Calu3 (cell line): Measurements from ENCODE around the gene BARHL1. TPM values are rescaled to one million over a fixed set of nuclear protein-coding genes. Genes with fewer than 3 reads are reported as not detected.

Experiments
- BruUV-seq: library from RNA; stranded (reverse); fragments of 400-500 nt; replicated peaks from 2 replicates; lab custom pipeline; 2021; lab: Mats Ljungman, UMichigan
- CTCF ChIA-PET: fragments of 300-600 bp; sonication (Branson Sonifier 250); formaldehyde crosslinking; loops from one replicate; lab custom pipeline; 2022; ENCODE audit warnings: antibody characterized with exemption; lab: Charles Lee
- DNase-seq: peaks from one replicate; pipeline ENCODE4 v3.0.0; 2022
- H3K27ac Mint-ChIP-seq: one replicate; pipeline ENCODE4 v1.8.0; 2022; ENCODE audit warnings: mixed read lengths; ENCODE audit not compliant: unreplicated experiment
- H3K27me3 Mint-ChIP-seq: one replicate; pipeline ENCODE4 v1.8.0; 2022; ENCODE audit warnings: mixed read lengths; ENCODE audit not compliant: unreplicated experiment
- H3K36me3 Mint-ChIP-seq: one replicate; pipeline ENCODE4 v1.8.0; 2022; ENCODE audit warnings: mild to moderate bottlenecking, moderate library complexity, mixed read lengths; ENCODE audit not compliant: insufficient read depth, unreplicated experiment
- H3K4me1 Mint-ChIP-seq: one replicate; pipeline ENCODE4 v1.8.0; 2022; ENCODE audit warnings: mild to moderate bottlenecking, low read depth, mixed read lengths; ENCODE audit not compliant: unreplicated experiment
- H3K4me3 Mint-ChIP-seq: one replicate; pipeline ENCODE4 v1.8.0; 2022; ENCODE audit warnings: mild to moderate bottlenecking, low read depth, moderate library complexity, mixed read lengths; ENCODE audit not compliant: unreplicated experiment
- H3K9me3 Mint-ChIP-seq: one replicate; pipeline ENCODE4 v1.8.0; 2022; ENCODE audit warnings: low read depth, mixed read lengths; ENCODE audit not compliant: unreplicated experiment
- intact Hi-C: fragments of 100-400 bp; cut with micrococcal nuclease; formaldehyde crosslinking; loops from one replicate; pipeline ENCODE4 v1.10.0; 2022; ENCODE audit not compliant: unreplicated experiment
- total RNA-seq: library from RNA; stranded (reverse); gene quantifications from 2 replicates; pipeline ENCODE4 v1.2.3, GENCODE V29; 2022
- TF ChIP-seq, protein P1 (sequence below): fragments of 200-600 bp; IDR thresholded peaks from one replicate; pipeline ENCODE4 v1.8.0; 2022; ENCODE audit warnings: antibody characterized with exemption; ENCODE audit not compliant: unreplicated experiment

Gene BARHL1
- total RNA-seq, 1 experiment from 2014 or later = not detected

DNA sequence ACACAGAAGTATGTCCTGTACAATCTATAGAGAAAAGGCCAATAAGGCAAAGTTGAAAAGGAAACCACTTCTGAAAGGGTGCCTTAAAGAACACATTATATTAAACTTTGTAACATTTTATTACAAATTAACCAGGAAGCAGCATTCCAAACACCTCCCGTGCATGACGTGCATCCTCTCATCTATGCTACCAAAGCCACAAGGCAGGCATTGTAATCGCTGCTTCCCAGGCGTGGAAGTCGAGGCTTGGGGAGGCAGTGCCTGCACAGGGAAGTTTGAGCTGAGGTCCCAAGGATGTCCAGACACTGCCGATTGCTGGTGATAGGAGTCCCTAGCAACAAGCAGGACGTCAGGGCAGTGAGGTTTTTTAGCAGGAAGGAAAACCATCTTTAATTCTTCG lies 44.3 kb upstream of the BARHL1 start:
- peaks cover 30% of the 10 kb centered on the region for H3K36me3 Mint-ChIP-seq
- no peaks in the 10 kb centered on the region for H3K9me3 Mint-ChIP-seq
- peak overlapping the region; percentile 98 for H3K27ac Mint-ChIP-seq
- peak overlapping the region; percentile 26 for H3K4me3 Mint-ChIP-seq
- BruUV-seq = no TSS peak
- TF ChIP-seq, protein P1, sequence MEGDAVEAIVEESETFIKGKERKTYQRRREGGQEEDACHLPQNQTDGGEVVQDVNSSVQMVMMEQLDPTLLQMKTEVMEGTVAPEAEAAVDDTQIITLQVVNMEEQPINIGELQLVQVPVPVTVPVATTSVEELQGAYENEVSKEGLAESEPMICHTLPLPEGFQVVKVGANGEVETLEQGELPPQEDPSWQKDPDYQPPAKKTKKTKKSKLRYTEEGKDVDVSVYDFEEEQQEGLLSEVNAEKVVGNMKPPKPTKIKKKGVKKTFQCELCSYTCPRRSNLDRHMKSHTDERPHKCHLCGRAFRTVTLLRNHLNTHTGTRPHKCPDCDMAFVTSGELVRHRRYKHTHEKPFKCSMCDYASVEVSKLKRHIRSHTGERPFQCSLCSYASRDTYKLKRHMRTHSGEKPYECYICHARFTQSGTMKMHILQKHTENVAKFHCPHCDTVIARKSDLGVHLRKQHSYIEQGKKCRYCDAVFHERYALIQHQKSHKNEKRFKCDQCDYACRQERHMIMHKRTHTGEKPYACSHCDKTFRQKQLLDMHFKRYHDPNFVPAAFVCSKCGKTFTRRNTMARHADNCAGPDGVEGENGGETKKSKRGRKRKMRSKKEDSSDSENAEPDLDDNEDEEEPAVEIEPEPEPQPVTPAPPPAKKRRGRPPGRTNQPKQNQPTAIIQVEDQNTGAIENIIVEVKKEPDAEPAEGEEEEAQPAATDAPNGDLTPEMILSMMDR = no peak
- DNase-seq = peak; percentile 88
- no peaks in the 10 kb centered on the region for H3K27me3 Mint-ChIP-seq
- CTCF ChIA-PET = interaction anchor here (1.5 to 2.9 kb wide), 2 partner anchors 8 to 11 kb away, joined by 3 to 17 read pairs; no protein-coding TSS in a partner anchor
- intact Hi-C loops = loop anchor here (1.0 kb wide), 1 partner anchor 11 kb away; no protein-coding TSS in a partner anchor
- peaks cover 16% of the 10 kb centered on the region for H3K4me1 Mint-ChIP-seq

- BruUV-seq = no TSS peak
- CTCF ChIA-PET = interaction anchor here (2.9 kb wide), 1 partner anchor 10 kb away, joined by 17 read pairs; no protein-coding TSS in a partner anchor
- TF ChIP-seq, protein P1 = no peak
These were observed 43.3 kb upstream of the BARHL1 start for GRCh38 chr9:132539096-132539495.

DNA sequence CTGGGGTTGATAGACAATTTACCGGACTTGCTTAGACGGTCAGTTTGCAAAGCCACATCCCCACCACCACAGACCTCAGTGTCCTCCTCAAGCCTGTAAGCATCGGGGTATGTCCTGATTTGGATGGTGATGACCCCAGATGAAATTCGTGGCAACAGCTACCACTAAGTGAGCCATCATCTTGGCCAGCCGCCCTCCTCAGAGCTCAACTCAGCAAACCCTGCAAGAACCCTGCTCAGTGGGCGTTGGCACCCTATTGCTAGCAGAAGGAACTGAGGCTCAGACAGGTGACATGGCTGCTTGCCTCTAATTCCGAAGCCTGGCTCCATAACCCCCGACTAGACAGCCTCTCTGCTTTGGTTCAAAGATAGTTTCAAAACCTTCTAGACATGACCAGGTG lies 41.4 kb upstream of the BARHL1 start:
- no peak for DNase-seq
- TF ChIP-seq, protein P1 = no peak
- no peak overlapping the region for H3K27ac Mint-ChIP-seq
- no peaks in the 10 kb centered on the region for H3K9me3 Mint-ChIP-seq
- H3K4me3 Mint-ChIP-seq = no peak overlapping the region
- no TSS peak for BruUV-seq
- intact Hi-C loops = no loop called here
- no peaks in the 10 kb centered on the region for H3K27me3 Mint-ChIP-seq
- CTCF ChIA-PET = no interaction called here
- peaks cover 16% of the 10 kb centered on the region for H3K4me1 Mint-ChIP-seq
- H3K36me3 Mint-ChIP-seq = peaks cover 25% of the 10 kb centered on the region

More at GRCh38 chr9:132539096-132539495, 43.3 kb upstream of the BARHL1 start:
- H3K27me3 Mint-ChIP-seq = no peaks in the 10 kb centered on the region
- H3K27ac Mint-ChIP-seq = peak overlapping the region; percentile 98
- intact Hi-C loops = no loop called here
- H3K4me3 Mint-ChIP-seq = no peak overlapping the region
- H3K9me3 Mint-ChIP-seq = no peaks in the 10 kb centered on the region
- H3K4me1 Mint-ChIP-seq = peaks cover 16% of the 10 kb centered on the region
- H3K36me3 Mint-ChIP-seq = peaks cover 30% of the 10 kb centered on the region
- DNase-seq = peak; percentile 53

GRCh38 chr9:132541870-132542830 lies 40.3 kb upstream of the BARHL1 start:
- no TSS peak for BruUV-seq
- Mint-ChIP-seq H3K36me3 (peaks cover 18% of the 10 kb centered on the region), H3K27ac (no peak overlapping the region), H3K4me1 (peaks cover 13% of the 10 kb centered on the region), H3K9me3 (no peaks in the 10 kb centered on the region), H3K4me3 (no peak overlapping the region), H3K27me3 (no peaks in the 10 kb centered on the region)
- DNase-seq = no peak
- intact Hi-C loops = no loop called here
- CTCF ChIA-PET = no interaction called here
- TF ChIP-seq, protein P1 = no peak
